GM19351 (cell line): Measurements from ENCODE around the gene CAST.
"Not testable (repeated sequence)": the region's sequence is repeated elsewhere in the genome, so short reads cannot be mapped to it uniquely, and the experiment has no call there.

Experiments
- ATAC-seq: cut with Tn5 transposase; IDR thresholded peaks from one replicate; pipeline ENCODE4 v1.9.1; 2021; ENCODE audit warnings: mild to moderate bottlenecking, moderate library complexity; ENCODE audit not compliant: unreplicated experiment

CAST gene

GRCh38 chr5:96742538-96742937, 80.4 kb downstream of the CAST start:
- no peak for ATAC-seq

GRCh38 chr5:96743065-96743768, 81.0 kb downstream of the CAST start:
- ATAC-seq: no peak

GRCh38 chr5:96743805-96744204, 81.6 kb downstream of the CAST start:
- no peak for ATAC-seq

GRCh38 chr5:96744218-96744617, 82.0 kb downstream of the CAST start:
- not testable (repeated sequence) for ATAC-seq

- no peak for ATAC-seq
Observed at GRCh38 chr5:96745025-96745424, 82.8 kb downstream of the CAST start.

GRCh38 chr5:96745844-96746531, 83.8 kb downstream of the CAST start:
- no peak for ATAC-seq

GRCh38 chr5:96747720-96748119, 85.5 kb downstream of the CAST start:
- no peak for ATAC-seq

GRCh38 chr5:96750110-96750822, 88.1 kb downstream of the CAST start:
- no peak for ATAC-seq

- no peak for ATAC-seq
Observed at GRCh38 chr5:96751203-96752169, 89.3 kb downstream of the CAST start.

- ATAC-seq: no peak
Observed at GRCh38 chr5:96752341-96753016, 90.3 kb downstream of the CAST start.

GRCh38 chr5:96753017-96753397, 90.8 kb downstream of the CAST start:
- ATAC-seq: no peak

GRCh38 chr5:96753848-96754247, 91.7 kb downstream of the CAST start:
- ATAC-seq: no peak

- no peak for ATAC-seq
Observed at GRCh38 chr5:96755851-96756250, 93.7 kb downstream of the CAST start.

- ATAC-seq: no peak
Observed at GRCh38 chr5:96756985-96757384, 94.8 kb downstream of the CAST start.

- no peak for ATAC-seq
Observed at GRCh38 chr5:96758621-96759020, 96.4 kb downstream of the CAST start.

- no peak for ATAC-seq
Observed at GRCh38 chr5:96761618-96762017, 99.4 kb downstream of the CAST start.

- ATAC-seq: no peak
Observed at GRCh38 chr5:96763026-96763425, 100.8 kb downstream of the CAST start.

- ATAC-seq: no peak
Observed at GRCh38 chr5:96765043-96765442, 102.9 kb downstream of the CAST start.

GRCh38 chr5:96768708-96769251, 106.6 kb downstream of the CAST start:
- no peak for ATAC-seq

GRCh38 chr5:96771395-96771794, 109.2 kb downstream of the CAST start:
- ATAC-seq: no peak
